NCI-H128 (cell line): ENCODE measurements around the gene NAT9.
A peak's percentile ranks its signal among the peaks of the same experiment; 100 is the strongest.

Source experiments
- DNase-seq: peaks from one replicate; lab custom pipeline; 2025; ENCODE audit not compliant: unreplicated experiment; lab: John Stamatoyannopoulos, UW

NAT9 gene

DNA sequence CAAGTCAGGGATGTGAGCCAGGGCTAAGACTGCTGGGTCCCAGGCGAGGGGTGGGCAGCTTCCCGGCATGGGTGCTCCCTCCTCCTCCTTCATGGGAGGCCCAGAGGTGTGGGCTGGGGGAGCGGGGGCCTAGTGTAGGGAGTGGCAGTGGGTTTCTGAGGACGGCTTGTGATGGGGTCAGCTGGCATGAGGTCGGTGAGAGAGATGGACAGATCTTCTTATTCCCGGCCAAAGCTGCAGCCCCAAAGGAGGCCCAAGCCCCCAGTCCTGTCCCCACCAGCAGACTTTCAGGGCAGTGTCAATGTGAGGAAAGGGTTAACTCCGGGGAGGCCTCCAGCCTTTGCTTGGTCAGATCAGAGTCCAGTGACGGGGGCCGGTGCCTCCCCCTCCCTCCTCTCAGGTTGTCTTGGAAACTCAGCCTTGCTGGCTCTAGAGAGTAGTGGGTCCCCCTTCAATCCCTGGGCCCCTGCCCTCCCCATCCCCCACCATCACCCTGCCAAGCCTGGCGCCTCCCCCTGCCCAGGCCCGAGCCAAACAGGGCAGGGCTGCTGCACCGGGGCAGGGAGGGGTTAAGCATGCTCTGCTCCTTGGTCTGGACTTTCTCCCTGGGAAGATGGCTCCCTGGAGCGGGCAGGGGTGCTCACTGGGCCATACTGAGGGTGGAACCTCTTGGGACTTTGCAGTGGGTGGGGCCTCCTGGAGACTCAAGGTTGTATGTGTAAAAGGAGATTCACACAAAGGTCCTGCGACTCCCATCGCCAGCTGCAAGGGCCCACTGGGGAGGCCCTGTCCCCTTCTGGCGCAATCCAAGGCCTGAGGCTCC is 12.4 kb downstream of the NAT9 start:
- DNase-seq: no peak

GRCh38 chr17:74761931-74762330 is 14.2 kb downstream of the NAT9 start:
- no peak for DNase-seq

DNA sequence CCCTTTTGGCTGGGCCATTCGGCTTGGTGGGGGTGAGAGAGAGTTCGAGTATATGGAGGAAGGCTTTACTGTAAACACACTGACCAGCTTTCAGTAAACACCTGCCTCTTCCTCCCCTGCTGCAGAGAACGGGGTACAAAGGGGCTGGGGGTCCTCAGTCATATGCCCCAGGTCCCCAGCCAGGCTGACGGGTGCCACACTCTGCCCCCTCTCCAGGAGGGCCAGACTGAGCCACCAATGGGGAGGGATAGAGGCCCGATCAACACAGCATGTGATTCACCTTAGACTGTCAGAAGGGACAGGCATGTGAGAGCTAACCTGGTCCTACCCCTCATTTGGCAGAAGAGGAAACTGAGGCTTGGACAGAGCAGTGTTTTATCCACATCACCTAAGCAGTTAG is 14.7 kb downstream of the NAT9 start:
- no peak for DNase-seq

GRCh38 chr17:74760404-74761105 is 15.6 kb downstream of the NAT9 start:
- no peak for DNase-seq

- no peak for DNase-seq
Measured at GRCh38 chr17:74759941-74760340, 16.2 kb downstream of the NAT9 start.

DNA sequence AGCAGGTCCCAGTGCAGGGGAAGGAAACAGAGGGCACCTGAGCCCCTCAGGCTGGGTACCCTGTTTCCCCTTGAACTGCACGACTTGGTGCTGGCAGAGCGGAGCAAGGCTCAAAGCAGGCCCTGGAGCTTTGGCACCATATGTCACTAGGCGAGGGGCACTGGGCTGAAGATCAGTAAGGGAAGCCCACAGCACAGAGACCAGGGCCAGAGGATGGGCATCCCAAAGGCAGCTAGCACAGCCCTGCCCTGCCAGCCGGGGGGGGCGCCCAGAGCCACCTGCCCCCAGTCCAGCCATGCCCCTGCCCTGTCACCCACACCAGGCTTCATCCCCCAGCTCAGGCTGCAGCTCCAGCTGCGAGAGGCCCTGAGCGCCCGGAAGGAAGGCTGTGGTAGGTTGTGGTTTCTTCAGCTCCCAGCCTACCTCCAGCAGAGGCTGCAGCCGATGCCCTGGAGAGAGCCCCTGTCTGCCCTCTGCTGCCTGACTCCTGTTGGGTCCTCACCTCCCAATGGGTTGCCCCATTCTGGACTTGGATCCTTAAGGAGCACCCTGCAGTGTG is 16.8 kb downstream of the NAT9 start:
- no peak for DNase-seq

DNA sequence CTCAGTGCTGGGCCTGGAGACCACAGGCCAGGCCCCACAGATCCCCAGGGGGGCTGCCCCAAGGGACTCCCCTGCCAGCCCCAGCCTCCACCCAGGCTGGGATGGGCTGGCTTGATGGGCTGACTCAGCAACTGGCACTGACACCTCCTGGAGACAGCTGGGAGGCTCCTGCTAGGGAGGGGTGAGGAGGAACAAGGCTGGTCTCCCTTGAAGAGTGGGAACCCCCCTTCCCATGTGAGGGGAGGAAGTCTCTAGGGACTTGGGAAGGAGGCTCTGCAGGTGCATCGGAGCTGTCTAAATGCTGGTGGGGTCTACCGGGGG is 17.3 kb downstream of the NAT9 start:
- DNase-seq: no peak

GRCh38 chr17:74757931-74758847 is 18.0 kb downstream of the NAT9 start:
- DNase-seq: no peak

DNA sequence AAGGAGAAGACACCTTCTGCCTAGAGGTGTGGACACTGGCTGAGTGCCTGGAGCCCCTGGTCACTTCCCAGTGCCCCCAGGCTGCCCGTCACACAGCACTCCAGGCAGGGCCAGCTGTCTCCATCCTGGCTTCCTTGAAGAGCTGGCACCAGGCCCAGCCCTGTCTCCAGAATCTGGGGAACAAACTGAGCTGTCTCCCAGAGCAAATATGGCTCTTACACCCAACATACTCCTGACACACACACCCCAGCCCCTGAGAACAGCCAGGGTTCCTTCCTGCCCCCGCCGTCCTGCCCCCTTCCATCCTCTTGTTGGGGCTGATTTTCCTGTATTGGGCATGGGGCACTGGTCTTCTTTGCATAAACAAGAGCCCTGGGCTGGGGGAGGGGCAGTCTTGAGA is 18.6 kb downstream of the NAT9 start:
- DNase-seq: no peak

GRCh38 chr17:74756891-74757290 is 19.3 kb downstream of the NAT9 start:
- no peak for DNase-seq

GRCh38 chr17:74755533-74755932 is 20.6 kb downstream of the NAT9 start:
- no peak for DNase-seq

DNA sequence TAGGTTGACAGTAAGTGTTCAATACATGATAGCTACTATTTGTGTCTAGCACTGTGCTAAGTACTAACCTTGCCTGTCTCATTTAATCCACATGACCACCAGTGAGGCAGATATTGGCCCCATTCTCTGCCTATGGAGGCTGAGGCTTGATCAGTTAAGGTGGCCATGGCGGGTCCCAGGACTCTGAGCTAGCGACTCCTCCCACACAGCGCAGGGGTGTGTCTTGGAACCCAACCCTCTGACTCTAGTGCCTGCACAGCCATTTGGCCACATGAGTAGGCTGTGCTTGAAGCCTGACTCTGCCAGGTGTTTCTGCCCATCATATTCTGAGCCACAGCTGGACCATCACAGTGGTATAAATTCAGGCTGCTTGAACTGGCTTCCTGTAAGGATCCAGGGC is 21.3 kb downstream of the NAT9 start:
- DNase-seq: no peak

GRCh38 chr17:74752822-74753401 is 23.2 kb downstream of the NAT9 start:
- DNase-seq: no peak

DNA sequence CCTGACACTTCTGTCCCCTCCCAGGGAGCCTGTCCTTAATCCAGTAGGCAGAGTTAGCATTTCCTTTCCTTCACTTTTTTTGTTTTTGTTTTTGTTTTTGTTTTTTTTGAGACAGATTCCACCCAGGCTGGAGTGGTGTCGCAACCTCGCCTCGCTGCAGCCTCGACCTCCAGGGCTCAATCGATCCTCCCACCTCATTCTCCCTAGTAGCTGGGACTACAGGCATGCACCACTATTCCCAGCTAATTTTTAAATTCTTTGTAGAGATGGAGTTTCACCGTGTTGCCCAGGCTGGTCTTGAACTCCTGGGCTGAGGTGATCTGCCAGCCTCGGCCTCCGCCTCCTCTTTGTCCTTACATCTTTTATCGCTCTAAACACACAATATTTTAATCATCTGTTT is 23.7 kb downstream of the NAT9 start:
- DNase-seq: no peak

GRCh38 chr17:74750327-74751069 is 25.6 kb downstream of the NAT9 start:
- DNase-seq: no peak

- DNase-seq: no peak
Measured at GRCh38 chr17:74750039-74750326, 26.2 kb downstream of the NAT9 start.

GRCh38 chr17:74749279-74750038 is 26.7 kb downstream of the NAT9 start:
- no peak for DNase-seq

DNA sequence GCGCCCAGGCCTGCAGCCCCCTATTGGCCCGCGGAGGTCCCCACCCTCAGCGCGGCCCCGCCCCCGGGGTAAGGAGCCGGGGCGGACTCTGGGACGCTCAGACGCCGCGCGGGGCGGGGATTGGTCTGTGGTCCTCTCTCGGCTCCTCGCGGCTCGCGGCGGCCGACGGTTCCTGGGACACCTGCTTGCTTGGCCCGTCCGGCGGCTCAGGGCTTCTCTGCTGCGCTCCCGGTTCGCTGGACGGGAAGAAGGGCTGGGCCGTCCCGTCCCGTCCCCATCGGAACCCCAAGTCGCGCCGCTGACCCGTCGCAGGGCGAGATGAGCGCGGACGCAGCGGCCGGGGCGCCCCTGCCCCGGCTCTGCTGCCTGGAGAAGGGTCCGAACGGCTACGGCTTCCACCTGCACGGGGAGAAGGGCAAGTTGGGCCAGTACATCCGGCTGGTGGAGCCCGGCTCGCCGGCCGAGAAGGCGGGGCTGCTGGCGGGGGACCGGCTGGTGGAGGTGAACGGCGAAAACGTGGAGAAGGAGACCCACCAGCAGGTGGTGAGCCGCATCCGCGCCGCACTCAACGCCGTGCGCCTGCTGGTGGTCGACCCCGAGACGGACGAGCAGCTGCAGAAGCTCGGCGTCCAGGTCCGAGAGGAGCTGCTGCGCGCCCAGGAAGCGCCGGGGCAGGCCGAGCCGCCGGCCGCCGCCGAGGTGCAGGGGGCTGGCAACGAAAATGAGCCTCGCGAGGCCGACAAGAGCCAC is 27.4 kb downstream of the NAT9 start, which contains the start of gene NHERF1:
TSS of gene NHERF1 (plus strand) at position 100 of the 750 bp plus-strand sequence. CDS start at position 319, 219 bp downstream.
- peak; percentile 74 for DNase-seq

GRCh38 chr17:74748279-74748528 is 27.9 kb downstream of the NAT9 start:
- no peak for DNase-seq
